GM20000 (cell line): ENCODE data around the gene CRY1.
"Not testable (repeated sequence)": the region's sequence is repeated elsewhere in the genome, so short reads cannot be mapped to it uniquely, and the experiment has no call there.

Source experiments
- DNase-seq: peaks from one replicate; pipeline ENCODE4 v3.0.0; 2012; ENCODE audit warnings: low spot score
- TF ChIP-seq, protein P1 (sequence below): IDR thresholded peaks from 2 replicates; pipeline ENCODE4 v1.5.1; 2012; ENCODE audit warnings: mild to moderate bottlenecking, control low read depth; ENCODE audit errors: extremely low read depth, missing control alignments

The CRY1 gene

DNA sequence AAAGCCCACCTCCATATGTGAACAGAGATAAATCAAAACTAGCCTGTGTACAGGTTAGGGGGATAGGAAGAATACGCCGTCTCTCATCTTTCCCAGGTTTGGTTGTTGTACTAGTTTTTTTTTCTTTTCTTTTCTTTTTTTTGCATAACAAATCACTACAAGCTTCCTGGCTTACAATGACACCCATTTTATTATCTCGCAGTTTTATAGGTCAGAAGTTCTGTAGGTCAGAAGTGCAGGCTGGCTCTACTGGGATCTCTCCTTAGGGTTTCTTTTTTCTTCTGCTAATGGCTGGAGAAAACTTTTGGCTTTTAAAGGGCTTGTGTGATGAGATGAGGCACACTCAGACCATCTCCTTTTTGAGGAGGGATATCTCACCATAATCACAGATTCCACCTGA, 25.7 kb upstream of the CRY1 start:
- TF ChIP-seq, protein P1, sequence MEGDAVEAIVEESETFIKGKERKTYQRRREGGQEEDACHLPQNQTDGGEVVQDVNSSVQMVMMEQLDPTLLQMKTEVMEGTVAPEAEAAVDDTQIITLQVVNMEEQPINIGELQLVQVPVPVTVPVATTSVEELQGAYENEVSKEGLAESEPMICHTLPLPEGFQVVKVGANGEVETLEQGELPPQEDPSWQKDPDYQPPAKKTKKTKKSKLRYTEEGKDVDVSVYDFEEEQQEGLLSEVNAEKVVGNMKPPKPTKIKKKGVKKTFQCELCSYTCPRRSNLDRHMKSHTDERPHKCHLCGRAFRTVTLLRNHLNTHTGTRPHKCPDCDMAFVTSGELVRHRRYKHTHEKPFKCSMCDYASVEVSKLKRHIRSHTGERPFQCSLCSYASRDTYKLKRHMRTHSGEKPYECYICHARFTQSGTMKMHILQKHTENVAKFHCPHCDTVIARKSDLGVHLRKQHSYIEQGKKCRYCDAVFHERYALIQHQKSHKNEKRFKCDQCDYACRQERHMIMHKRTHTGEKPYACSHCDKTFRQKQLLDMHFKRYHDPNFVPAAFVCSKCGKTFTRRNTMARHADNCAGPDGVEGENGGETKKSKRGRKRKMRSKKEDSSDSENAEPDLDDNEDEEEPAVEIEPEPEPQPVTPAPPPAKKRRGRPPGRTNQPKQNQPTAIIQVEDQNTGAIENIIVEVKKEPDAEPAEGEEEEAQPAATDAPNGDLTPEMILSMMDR: no peak

DNA sequence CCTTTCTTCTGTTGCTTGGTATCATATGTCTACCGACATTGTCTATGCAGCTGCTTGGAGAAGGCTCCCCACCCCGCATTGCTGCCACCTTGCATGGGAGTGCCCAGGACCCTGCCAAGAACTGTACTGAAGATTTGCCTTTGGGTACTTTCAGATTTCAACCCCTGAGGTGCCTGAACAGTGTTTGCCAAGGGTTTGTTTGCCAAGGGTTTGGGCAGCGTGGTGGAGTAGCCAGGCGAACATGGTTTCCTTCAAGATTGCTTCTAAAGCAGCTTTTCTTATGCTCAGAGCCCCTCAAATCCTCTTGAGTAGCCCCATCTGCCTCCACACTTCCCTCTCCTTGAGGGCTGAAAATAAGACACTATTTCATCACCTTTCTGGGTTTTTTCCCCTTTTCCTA, 25.3 kb upstream of the CRY1 start:
- TF ChIP-seq, protein P1: no peak
- DNase-seq: no peak

More for the DNA sequence above, 25.7 kb upstream of the CRY1 start:
- DNase-seq: no peak

DNA sequence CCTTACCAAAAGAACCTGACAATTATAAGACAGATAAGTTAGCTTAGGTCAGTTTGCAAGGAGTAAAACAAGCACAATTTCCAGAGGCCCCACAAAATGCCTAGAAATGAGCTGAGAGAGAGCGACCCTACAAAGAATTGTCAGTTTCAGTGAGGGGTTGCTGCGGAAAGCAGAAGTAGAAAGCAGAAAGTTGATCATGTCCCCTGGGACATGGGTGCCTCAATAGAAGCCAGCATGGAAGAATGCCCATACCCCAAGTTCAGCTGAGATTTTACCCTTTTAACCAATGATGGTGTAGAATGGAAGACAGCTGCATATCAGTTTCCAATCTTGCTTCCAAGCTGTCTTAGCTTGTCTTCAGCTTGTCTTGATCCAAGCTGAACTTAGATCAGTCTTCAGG, 21.8 kb upstream of the CRY1 start:
- TF ChIP-seq, protein P1: no peak

DNA sequence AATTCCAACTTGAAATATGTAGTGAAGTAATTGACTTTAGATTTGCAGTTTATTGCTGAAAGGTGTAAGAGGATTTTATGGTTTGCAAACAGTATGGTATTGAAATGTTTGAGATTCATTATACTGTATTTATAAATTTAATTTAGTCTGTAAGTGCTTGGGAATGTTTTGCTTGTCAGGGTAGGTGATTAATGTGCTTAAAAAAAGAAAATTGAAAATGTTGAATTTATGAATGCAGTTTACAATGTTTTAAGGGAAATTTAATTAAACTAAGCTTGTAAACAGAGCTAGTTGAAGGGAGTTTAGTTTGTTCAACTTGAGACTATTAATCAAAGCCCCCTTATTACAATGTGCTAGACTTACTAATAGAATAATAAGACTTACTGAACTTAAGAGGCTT, 18.0 kb upstream of the CRY1 start:
- TF ChIP-seq, protein P1: no peak
- no peak for DNase-seq

More for the DNA sequence above, 21.8 kb upstream of the CRY1 start:
- no peak for DNase-seq

DNA sequence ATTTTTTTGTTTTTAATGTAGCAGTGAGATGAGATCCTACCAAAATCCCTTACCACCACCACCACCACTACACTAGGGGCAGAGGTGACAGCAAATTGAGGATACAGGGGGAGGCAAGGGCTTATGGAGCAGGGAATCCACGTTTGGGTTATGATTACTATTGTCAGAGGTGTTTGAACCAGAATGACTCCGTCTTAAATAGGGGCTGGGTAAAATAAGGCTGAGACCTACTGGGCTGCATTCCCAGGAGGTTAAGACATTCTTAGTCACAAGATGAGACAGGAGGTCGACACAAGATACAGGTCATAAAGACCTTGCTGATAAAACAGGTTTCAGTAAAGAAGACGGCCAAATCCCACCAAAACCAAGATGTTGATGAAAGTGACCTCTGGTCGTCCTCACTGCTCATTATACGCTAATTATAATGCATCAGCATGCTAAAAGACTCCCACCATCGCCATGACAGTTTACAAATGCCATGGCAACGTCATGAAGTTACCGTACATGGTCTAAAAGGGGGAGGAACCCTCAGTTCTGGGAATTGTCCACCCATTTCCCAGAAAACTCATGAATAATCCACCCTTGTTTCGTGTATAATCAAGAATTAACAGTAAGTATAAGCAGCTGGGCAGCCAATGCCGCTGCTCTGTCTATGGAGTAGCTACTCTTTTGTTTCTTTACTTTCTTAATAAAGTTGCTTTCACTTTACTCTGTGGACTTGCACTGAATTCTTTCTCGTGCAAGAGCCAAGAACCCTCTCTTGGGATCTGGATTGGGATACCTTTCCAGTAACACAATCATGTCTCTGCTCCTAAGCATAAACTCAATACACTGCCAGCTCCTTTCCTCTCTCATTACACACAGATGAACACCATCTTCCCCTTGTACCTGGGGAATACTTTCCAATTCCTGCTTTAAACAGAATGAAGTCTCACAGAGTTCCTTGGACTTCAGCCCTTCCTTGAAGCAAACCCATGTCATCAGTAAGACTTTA, 16.7 kb upstream of the CRY1 start:
- DNase-seq: no peak
- TF ChIP-seq, protein P1: no peak

DNA sequence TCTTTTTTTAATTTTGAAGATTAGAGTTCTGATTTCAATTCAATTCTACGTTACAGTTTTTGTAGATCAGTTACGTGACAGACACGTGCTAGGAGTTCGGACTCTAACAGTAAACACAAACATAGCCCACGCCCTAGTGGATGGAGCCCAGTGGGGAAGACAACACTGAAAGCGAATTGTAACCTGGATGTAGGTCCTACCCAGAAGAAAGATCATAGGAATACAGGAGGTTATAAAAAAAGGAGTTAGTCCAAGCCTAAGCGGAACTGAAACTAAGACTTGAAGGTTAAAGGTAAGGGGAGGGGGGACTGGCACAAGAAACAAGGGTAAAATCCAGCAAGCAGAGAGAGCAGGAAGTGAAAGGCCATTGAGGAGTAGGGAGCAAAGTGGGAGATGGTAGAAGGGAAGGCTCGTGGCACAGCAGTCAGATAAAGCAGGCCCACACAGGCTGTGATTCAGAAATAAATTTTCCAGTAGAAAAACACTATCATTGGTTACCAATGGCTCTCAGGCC, 15.7 kb upstream of the CRY1 start:
- no peak for DNase-seq
- TF ChIP-seq, protein P1: no peak

DNA sequence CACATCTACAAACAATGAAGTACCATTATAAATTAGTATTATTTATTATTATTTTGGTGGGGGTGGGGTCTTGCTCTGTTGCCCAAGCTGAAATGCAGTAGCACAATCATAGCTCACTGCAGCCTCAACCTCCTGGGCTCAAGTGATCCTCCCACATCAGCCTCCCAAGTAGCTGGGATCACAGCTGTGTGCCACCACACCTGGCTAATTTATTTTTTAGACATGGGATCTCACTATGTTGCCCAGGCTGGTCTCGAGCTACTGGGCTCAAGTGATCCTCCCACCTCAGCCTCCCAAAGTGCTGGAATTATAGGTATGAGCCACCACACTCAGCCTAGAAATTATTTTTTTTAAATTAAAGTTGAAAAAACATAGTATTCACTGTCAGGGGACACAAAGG, 15.0 kb upstream of the CRY1 start:
- not testable (repeated sequence) for DNase-seq
